Neural cell (in vitro differentiated cells): ENCODE results near the gene ZNF33A. TPM values are rescaled to one million over a fixed set of nuclear protein-coding genes. Genes with fewer than 3 reads are reported as not detected.

Experiments
- H2AFZ ChIP-seq: fragments of 200-600, 300-800 bp; sonication (generic), shearing (Covaris generic); 2 replicates; pipeline ENCODE4 v1.6.0; 2014; ENCODE audit warnings: low read depth, mild to moderate bottlenecking, antibody characterized with exemption, low read length, moderate library complexity
- H3F3A ChIP-seq: fragments of 200-600 bp; shearing (Covaris generic); 2 replicates; pipeline ENCODE4 v1.6.1; 2016; ENCODE audit warnings: mild to moderate bottlenecking, moderate library complexity, mixed read lengths, antibody characterized with exemption, low read length; ENCODE audit not compliant: insufficient read depth, poor library complexity, severe bottlenecking
- H3K27ac ChIP-seq: fragments of 200-600, 300-800 bp; sonication (generic), shearing (Covaris generic); 2 replicates; pipeline ENCODE4 v1.5.1; 2014; ENCODE audit warnings: mild to moderate bottlenecking, low read length, moderate library complexity
- H3K27me3 ChIP-seq: fragments of 300-800, 200-600 bp; sonication (generic), shearing (Covaris generic); 2 replicates; pipeline ENCODE4 v1.6.0; 2014; ENCODE audit warnings: mild to moderate bottlenecking, low read depth, low read length, moderate library complexity; ENCODE audit not compliant: insufficient read depth
- H3K36me3 ChIP-seq: fragments of 300-800, 200-600 bp; sonication (generic), shearing (Covaris generic); 2 replicates; pipeline ENCODE4 v1.5.1; 2014; ENCODE audit warnings: mild to moderate bottlenecking, antibody characterized with exemption, low read length, moderate library complexity; ENCODE audit not compliant: insufficient read depth
- H3K4me2 ChIP-seq: fragments of 300-800, 200-600 bp; sonication (generic), shearing (Covaris generic); 2 replicates; pipeline ENCODE4 v1.6.0; 2014; ENCODE audit warnings: mild to moderate bottlenecking, low read length
- H3K4me3 ChIP-seq: fragments of 300-800, 200-600 bp; sonication (generic), shearing (Covaris generic); 2 replicates; pipeline ENCODE4 v1.5.1; 2014; ENCODE audit warnings: mild to moderate bottlenecking, low read length, moderate library complexity
- H3K79me2 ChIP-seq: fragments of 200-600 bp; shearing (Covaris generic); replicated peaks from 2 replicates; pipeline ENCODE4 v1.6.0; 2014; ENCODE audit warnings: mild to moderate bottlenecking, low read length, moderate library complexity; ENCODE audit not compliant: insufficient read depth
- H3K9ac ChIP-seq: fragments of 300-800, 200-600 bp; sonication (generic), shearing (Covaris generic); 2 replicates; pipeline ENCODE4 v1.6.1; 2016; ENCODE audit warnings: mild to moderate bottlenecking, low read length, mixed read lengths
- H3K9me2 ChIP-seq: fragments of 200-600 bp; shearing (Covaris generic); 2 replicates; pipeline ENCODE4 v1.6.1; 2016; ENCODE audit warnings: mild to moderate bottlenecking, low read length, mixed read lengths; ENCODE audit not compliant: insufficient read depth
- H3K9me3 ChIP-seq: fragments of 200-600, 300-800 bp; sonication (generic), shearing (Covaris generic); 2 replicates; pipeline ENCODE4 v1.6.1; 2016; ENCODE audit warnings: mild to moderate bottlenecking, mixed run types, low read length, moderate library complexity, mixed read lengths
- H4K20me1 ChIP-seq: fragments of 200-600 bp; shearing (Covaris generic); 2 replicates; pipeline ENCODE4 v1.6.1; 2016; ENCODE audit warnings: mild to moderate bottlenecking, mixed run types; ENCODE audit not compliant: insufficient read depth
- EP300 ChIP-seq: fragments of 450-650 bp; conservative IDR thresholded peaks from 2 replicates; pipeline ENCODE4 v1.6.1; 2014; ENCODE audit warnings: antibody characterized with exemption, mild to moderate bottlenecking, moderate library complexity; ENCODE audit not compliant: poor library complexity, severe bottlenecking
- EZH2 ChIP-seq: fragments of 200-600, 300-800 bp; shearing (Covaris generic), sonication (generic); IDR thresholded peaks from 2 replicates; pipeline ENCODE4 v1.6.1; 2014; ENCODE audit warnings: antibody characterized with exemption, low read length, borderline replicate concordance, mild to moderate bottlenecking; ENCODE audit not compliant: insufficient read depth, poor library complexity, severe bottlenecking
- MXI1 ChIP-seq: fragments of 450-650 bp; conservative IDR thresholded peaks from 2 replicates; pipeline ENCODE4 v1.6.1; 2014; ENCODE audit warnings: antibody characterized with exemption, mild to moderate bottlenecking; ENCODE audit not compliant: poor library complexity, severe bottlenecking
- POLR2AphosphoS5 ChIP-seq: IDR thresholded peaks from 2 replicates; pipeline ENCODE4 v1.6.1; 2012
- RAD21 ChIP-seq: fragments of 450-650 bp; conservative IDR thresholded peaks from 2 replicates; pipeline ENCODE4 v1.6.1; 2014; ENCODE audit warnings: antibody characterized with exemption, mild to moderate bottlenecking, moderate library complexity
- SMC3 ChIP-seq: fragments of 450-650 bp; conservative IDR thresholded peaks from 2 replicates; pipeline ENCODE4 v1.6.1; 2014; ENCODE audit warnings: antibody characterized with exemption, mild to moderate bottlenecking, moderate library complexity; ENCODE audit not compliant: poor library complexity
- TAF1 ChIP-seq: IDR thresholded peaks from 2 replicates; pipeline ENCODE4 v1.6.1; 2012; ENCODE audit warnings: low read depth
- polyA plus RNA-seq: library from polyadenylated mRNA; depleted of rRNA; stranded (reverse); fragments of >200 nt; gene quantifications from 2 replicates; pipeline ENCODE4 v1.2.3, GENCODE V29; 2014
- TF ChIP-seq, protein P1 (sequence below): IDR thresholded peaks from 2 replicates; pipeline ENCODE4 v1.6.1; 2012; ENCODE audit warnings: borderline replicate concordance
- TF ChIP-seq, protein P2 (sequence below): fragments of 450-650 bp; IDR thresholded peaks from 2 replicates; pipeline ENCODE4 v1.5.1; 2014; ENCODE audit warnings: antibody characterized with exemption, mild to moderate bottlenecking, moderate library complexity; ENCODE audit not compliant: poor library complexity, severe bottlenecking

The ZNF33A gene
- polyA plus RNA-seq, 1 donor from 2014 or later: 55.5 TPM

DNA sequence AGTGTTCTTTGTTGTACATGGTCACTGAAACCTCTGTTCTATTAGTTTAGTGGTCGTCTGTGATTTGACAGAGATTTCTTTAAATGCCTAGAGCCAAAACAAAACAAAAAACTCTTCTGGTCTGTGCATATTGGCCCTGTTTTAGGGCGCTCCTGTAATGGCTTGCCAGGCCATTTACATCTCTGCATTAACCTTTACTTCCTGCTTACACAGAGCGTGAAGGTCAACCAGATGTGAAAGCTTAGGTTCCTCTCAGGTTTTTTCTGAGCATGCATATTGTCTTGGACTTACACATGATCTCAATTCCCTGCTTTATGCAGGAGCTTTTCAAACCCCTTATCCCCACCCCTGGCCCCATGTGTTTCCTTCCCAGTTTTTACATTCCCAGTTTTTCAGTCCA is 93.3 kb downstream of the ZNF33A start:
- Histone ChIP-seq H3K9ac (no peak overlapping the region), H3K36me3 (no peaks in the 10 kb centered on the region), H3K9me3 (peaks cover 10% of the 10 kb centered on the region)

DNA sequence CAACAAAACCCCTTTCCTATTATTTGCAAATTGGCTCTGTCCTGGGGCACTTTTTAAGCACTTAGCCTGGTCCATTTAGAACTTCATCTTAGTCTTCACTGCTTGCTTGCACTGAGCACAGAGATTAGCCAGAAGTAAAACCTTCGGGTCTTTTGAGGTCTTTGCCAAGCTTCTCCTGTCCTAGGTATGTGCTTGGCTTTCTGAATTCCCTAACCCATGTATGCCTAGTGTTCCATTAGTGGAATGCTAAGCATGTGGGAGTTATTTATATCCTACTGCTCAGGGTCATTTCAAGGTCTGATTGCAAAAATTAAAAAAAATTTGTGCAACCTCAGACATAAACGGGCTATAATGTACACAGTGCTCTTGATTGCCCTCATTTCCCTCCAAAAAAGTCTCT is 101.7 kb downstream of the ZNF33A start:
- H3K9me3 ChIP-seq: no peaks in the 10 kb centered on the region
- no peaks in the 10 kb centered on the region for H3K9me2 ChIP-seq
- no peak overlapping the region for H3K9ac ChIP-seq
- no peaks in the 10 kb centered on the region for H3K27me3 ChIP-seq
- H4K20me1 ChIP-seq: no peaks in the 10 kb centered on the region
- H3K4me3 ChIP-seq: no peak overlapping the region
- no peak overlapping the region for H3K4me2 ChIP-seq
- no peak overlapping the region for H2AFZ ChIP-seq
- H3K79me2 ChIP-seq: no peaks in the 10 kb centered on the region
- no peaks in the 10 kb centered on the region for H3K36me3 ChIP-seq
- no peaks in the 10 kb centered on the region for H3F3A ChIP-seq
- H3K27ac ChIP-seq: no peak overlapping the region
- no peak for TF ChIP-seq SMC3
- no peak for TF ChIP-seq POLR2AphosphoS5
- TF ChIP-seq TAF1: no peak
- TF ChIP-seq, protein P1, sequence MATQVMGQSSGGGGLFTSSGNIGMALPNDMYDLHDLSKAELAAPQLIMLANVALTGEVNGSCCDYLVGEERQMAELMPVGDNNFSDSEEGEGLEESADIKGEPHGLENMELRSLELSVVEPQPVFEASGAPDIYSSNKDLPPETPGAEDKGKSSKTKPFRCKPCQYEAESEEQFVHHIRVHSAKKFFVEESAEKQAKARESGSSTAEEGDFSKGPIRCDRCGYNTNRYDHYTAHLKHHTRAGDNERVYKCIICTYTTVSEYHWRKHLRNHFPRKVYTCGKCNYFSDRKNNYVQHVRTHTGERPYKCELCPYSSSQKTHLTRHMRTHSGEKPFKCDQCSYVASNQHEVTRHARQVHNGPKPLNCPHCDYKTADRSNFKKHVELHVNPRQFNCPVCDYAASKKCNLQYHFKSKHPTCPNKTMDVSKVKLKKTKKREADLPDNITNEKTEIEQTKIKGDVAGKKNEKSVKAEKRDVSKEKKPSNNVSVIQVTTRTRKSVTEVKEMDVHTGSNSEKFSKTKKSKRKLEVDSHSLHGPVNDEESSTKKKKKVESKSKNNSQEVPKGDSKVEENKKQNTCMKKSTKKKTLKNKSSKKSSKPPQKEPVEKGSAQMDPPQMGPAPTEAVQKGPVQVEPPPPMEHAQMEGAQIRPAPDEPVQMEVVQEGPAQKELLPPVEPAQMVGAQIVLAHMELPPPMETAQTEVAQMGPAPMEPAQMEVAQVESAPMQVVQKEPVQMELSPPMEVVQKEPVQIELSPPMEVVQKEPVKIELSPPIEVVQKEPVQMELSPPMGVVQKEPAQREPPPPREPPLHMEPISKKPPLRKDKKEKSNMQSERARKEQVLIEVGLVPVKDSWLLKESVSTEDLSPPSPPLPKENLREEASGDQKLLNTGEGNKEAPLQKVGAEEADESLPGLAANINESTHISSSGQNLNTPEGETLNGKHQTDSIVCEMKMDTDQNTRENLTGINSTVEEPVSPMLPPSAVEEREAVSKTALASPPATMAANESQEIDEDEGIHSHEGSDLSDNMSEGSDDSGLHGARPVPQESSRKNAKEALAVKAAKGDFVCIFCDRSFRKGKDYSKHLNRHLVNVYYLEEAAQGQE: no peak
- TF ChIP-seq, protein P2, sequence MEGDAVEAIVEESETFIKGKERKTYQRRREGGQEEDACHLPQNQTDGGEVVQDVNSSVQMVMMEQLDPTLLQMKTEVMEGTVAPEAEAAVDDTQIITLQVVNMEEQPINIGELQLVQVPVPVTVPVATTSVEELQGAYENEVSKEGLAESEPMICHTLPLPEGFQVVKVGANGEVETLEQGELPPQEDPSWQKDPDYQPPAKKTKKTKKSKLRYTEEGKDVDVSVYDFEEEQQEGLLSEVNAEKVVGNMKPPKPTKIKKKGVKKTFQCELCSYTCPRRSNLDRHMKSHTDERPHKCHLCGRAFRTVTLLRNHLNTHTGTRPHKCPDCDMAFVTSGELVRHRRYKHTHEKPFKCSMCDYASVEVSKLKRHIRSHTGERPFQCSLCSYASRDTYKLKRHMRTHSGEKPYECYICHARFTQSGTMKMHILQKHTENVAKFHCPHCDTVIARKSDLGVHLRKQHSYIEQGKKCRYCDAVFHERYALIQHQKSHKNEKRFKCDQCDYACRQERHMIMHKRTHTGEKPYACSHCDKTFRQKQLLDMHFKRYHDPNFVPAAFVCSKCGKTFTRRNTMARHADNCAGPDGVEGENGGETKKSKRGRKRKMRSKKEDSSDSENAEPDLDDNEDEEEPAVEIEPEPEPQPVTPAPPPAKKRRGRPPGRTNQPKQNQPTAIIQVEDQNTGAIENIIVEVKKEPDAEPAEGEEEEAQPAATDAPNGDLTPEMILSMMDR: no peak
- no peak for TF ChIP-seq EZH2
- TF ChIP-seq RAD21: no peak
- no peak for TF ChIP-seq EP300
- TF ChIP-seq MXI1: no peak

More for the DNA sequence above, 93.3 kb downstream of the ZNF33A start:
- H3K9me2 ChIP-seq: no peaks in the 10 kb centered on the region
- H3K27me3 ChIP-seq: no peaks in the 10 kb centered on the region
- H3K79me2 ChIP-seq: no peaks in the 10 kb centered on the region
- TF ChIP-seq RAD21 (no peak), EZH2 (no peak), EP300 (no peak), TAF1 (no peak), MXI1 (no peak), POLR2AphosphoS5 (no peak), SMC3 (no peak)
- TF ChIP-seq, protein P1: no peak
- TF ChIP-seq, protein P2: no peak
- H3K4me2 ChIP-seq: no peak overlapping the region
- no peak overlapping the region for H3K4me3 ChIP-seq
- no peak overlapping the region for H3K27ac ChIP-seq
- H2AFZ ChIP-seq: no peak overlapping the region
- H4K20me1 ChIP-seq: no peaks in the 10 kb centered on the region
- H3F3A ChIP-seq: no peaks in the 10 kb centered on the region
